Peyer's patch (tissue), 4 donors: Measurements from ENCODE around the gene FAM32A. TPM values are rescaled to one million over a fixed set of nuclear protein-coding genes. Genes with fewer than 3 reads are reported as not detected.

ENCODE experiments used
- DNase-seq, 3 donors: peaks; one replicate each; pipeline ENCODE4 v3.0.0-alpha.2; 2017 to 2019
- H3K27ac ChIP-seq, 4 donors: fragments of 200-600 bp; sonication (generic); one replicate each; pipeline ENCODE4 v1.5.1; 2016 to 2019
- H3K27me3 ChIP-seq, 2 donors: fragments of 200-600 bp; sonication (generic); one replicate each; pipeline ENCODE4 v1.5.1; 2019
- H3K36me3 ChIP-seq, 3 donors: fragments of 200-600 bp; sonication (generic); one replicate each; pipeline ENCODE4 v1.5.1; 2016 to 2019
- H3K4me1 ChIP-seq, 4 donors: fragments of 200-600 bp; sonication (generic); one replicate each; pipeline ENCODE4 v1.5.1; 2016 to 2019
- H3K4me3 ChIP-seq, 4 donors: fragments of 200-600 bp; sonication (generic); 1 replicate in 3 of 4; 2 replicates in 1 of 4; pipeline ENCODE4 v1.5.1; 2016 to 2019; ENCODE audit warnings: mild to moderate bottlenecking in 1 of 4
- H3K9me3 ChIP-seq, 4 donors: fragments of 200-600 bp; sonication (generic); one replicate each; pipeline ENCODE4 v1.5.1; 2016 to 2019; ENCODE audit warnings: mild to moderate bottlenecking in 1 of 4
- POLR2A ChIP-seq, 2 donors: fragments of 450-650 bp; IDR thresholded peaks; one replicate each; pipeline ENCODE4 v1.5.1; 2017; ENCODE audit warnings: antibody characterized with exemption in 2 of 2, mild to moderate bottlenecking in 2 of 2, moderate library complexity in 2 of 2
- total RNA-seq, 4 donors: library from RNA; depleted of rRNA; stranded (reverse); fragments of >200 nt; gene quantifications; one replicate each; pipeline ENCODE4 v1.1.0, GENCODE V29; 2016
- TF ChIP-seq, protein P1 (sequence below), 6 experiments: fragments of 450-650 bp in 4 of 6; fragments of 200-600 bp in 2 of 6; sonication (generic) in 1 of 6; IDR thresholded peaks; one replicate each; pipeline ENCODE4 v1.5.1; 2017 to 2019; ENCODE audit warnings: antibody characterized with exemption in 6 of 6, mild to moderate bottlenecking in 3 of 6, moderate library complexity in 1 of 6

Gene FAM32A
- total RNA-seq, 4 donors from 2014 or later, result 88.0 to 116 (median 102) TPM

DNA sequence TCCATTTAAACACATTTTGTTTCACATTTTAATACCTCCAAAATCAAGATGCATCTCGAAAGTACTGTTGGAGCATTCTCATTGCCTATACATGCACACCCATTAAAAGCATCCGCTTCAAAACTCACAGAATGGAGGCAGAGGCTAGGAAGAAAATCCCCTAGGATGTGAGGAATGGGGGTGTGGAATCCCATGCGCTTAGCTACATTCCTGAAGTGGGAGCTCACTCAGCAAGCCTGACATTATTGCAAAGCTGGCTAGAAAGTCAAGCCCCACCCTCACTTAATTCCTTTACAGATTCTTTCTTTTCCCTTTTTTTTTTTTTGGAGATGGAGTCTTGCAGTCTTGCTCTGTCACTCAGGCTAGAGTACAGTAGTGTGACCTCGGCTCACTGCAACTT, 4.6 kb upstream of the FAM32A start:
- Histone ChIP-seq H3K9me3 (peaks cover 0 to under 1% (median 0%) of the 10 kb centered on the region in 4 donors), H3K4me1 (peaks cover 0 to 3% (median 0%) of the 10 kb centered on the region in 4 donors), H3K27ac (no peak overlapping the region), H3K4me3 (no peak overlapping the region), H3K27me3 (no peaks in the 10 kb centered on the region), H3K36me3 (no peaks in the 10 kb centered on the region)
- DNase-seq, result no peak
- no peak for TF ChIP-seq POLR2A (IDR thresholded peaks at IDR 0.05)

DNA sequence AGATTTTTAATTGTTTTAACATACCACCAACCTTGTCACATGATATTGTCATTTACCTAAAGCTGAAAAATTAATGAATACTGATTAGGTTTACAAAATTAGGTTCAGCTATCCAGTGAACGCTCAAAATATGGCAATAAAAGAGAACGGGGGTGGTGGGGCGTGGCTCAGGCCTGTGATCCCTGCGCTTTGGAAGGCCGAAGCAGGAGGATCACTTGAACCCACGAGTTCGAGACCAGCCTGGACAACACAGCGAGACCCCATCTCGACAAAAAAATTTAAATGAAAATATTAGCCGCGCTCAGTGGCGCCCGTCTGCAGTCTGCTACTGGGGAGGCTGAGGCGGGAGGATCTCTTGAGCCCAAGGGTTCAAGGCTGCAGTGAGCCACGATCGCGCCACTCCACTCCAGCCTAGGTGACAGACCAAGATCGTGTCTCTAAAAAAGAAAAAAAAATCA, 516 bp upstream of the FAM32A start:
- TF ChIP-seq POLR2A (IDR thresholded peaks at IDR 0.05), result no peak
- H3K4me1 ChIP-seq, result peaks cover 0 to 27% (median 3%) of the 10 kb centered on the region in 4 donors
- peak overlapping the region; percentile 31 to 87 (median 80) for H3K27ac ChIP-seq
- no peaks in the 10 kb centered on the region for H3K9me3 ChIP-seq
- peak overlapping the region; percentile 56 to 93 (median 88) for H3K4me3 ChIP-seq
- H3K27me3 ChIP-seq, result no peaks in the 10 kb centered on the region
- peaks cover 0 to 27% (median 0%) of the 10 kb centered on the region in 3 donors for H3K36me3 ChIP-seq
- DNase-seq, result no peak

DNA sequence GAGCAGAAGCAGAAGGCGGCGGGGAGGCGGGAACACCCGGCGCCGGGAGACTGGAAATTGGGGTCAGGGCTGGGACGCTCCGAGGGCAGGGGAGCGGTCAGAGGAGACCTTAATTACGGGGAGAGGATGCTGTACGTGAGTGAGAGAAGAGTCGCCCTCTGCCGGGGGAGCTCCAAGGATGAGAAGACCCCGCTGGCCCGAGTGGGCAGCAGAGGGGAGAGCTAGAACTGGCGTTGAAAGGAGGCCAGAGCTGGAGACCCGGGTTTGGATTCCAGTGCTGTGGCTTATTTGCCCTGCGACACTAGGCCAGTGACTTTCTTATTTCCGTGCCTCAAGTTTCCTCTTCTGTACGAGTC, 536 bp downstream of the FAM32A start:
- H3K4me1 ChIP-seq, result peaks cover 0 to 27% (median 3%) of the 10 kb centered on the region in 4 donors

DNA sequence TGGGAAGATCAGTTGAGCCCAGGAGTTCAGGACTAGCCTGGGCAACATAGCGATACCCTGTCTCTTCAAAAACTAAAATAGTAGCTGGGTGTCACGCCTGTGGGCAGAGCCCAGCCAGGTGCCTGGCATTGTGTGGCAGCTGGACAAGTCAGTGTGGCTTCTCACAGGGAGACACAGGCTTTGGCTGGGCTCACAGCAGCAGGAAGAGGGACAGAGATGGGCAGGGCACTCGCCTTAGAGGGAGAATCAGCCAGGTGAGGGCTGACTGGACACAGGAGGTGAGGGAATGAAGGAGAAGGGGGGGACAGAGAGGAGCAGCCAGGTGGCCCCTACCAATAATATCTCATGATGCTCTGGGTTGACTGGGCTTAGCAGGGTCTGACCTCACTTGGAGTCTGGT, 3.3 kb downstream of the FAM32A start:
- TF ChIP-seq POLR2A (IDR thresholded peaks at IDR 0.05), result no peak
- TF ChIP-seq, protein P1, sequence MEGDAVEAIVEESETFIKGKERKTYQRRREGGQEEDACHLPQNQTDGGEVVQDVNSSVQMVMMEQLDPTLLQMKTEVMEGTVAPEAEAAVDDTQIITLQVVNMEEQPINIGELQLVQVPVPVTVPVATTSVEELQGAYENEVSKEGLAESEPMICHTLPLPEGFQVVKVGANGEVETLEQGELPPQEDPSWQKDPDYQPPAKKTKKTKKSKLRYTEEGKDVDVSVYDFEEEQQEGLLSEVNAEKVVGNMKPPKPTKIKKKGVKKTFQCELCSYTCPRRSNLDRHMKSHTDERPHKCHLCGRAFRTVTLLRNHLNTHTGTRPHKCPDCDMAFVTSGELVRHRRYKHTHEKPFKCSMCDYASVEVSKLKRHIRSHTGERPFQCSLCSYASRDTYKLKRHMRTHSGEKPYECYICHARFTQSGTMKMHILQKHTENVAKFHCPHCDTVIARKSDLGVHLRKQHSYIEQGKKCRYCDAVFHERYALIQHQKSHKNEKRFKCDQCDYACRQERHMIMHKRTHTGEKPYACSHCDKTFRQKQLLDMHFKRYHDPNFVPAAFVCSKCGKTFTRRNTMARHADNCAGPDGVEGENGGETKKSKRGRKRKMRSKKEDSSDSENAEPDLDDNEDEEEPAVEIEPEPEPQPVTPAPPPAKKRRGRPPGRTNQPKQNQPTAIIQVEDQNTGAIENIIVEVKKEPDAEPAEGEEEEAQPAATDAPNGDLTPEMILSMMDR (IDR thresholded peaks at IDR 0.05), result no peak
- no peak overlapping the region for H3K27ac ChIP-seq
- H3K27me3 ChIP-seq, result no peaks in the 10 kb centered on the region
- peaks cover 0 to 65% (median 6%) of the 10 kb centered on the region in 3 donors for H3K36me3 ChIP-seq
- H3K9me3 ChIP-seq, result no peaks in the 10 kb centered on the region
- DNase-seq, result no peak
- peaks cover 0 to 27% (median 3%) of the 10 kb centered on the region in 4 donors for H3K4me1 ChIP-seq
- no peak overlapping the region for H3K4me3 ChIP-seq

More for the DNA sequence above, 536 bp downstream of the FAM32A start:
- H3K36me3 ChIP-seq, result peaks cover 0 to 38% (median under 1%) of the 10 kb centered on the region in 3 donors
- DNase-seq, result peak; percentile 64 to 76 (median 67)
- H3K4me3 ChIP-seq, result peak overlapping the region; percentile 56 to 93 (median 88)
- TF ChIP-seq, protein P1 (IDR thresholded peaks at IDR 0.05), result peak in 4 of 6 experiments; percentile 18 to 33 (median 25)
- TF ChIP-seq POLR2A (IDR thresholded peaks at IDR 0.05), result no peak
- no peaks in the 10 kb centered on the region for H3K9me3 ChIP-seq
- peak overlapping the region; percentile 75 to 87 (median 82) for H3K27ac ChIP-seq
- H3K27me3 ChIP-seq, result no peaks in the 10 kb centered on the region

DNA sequence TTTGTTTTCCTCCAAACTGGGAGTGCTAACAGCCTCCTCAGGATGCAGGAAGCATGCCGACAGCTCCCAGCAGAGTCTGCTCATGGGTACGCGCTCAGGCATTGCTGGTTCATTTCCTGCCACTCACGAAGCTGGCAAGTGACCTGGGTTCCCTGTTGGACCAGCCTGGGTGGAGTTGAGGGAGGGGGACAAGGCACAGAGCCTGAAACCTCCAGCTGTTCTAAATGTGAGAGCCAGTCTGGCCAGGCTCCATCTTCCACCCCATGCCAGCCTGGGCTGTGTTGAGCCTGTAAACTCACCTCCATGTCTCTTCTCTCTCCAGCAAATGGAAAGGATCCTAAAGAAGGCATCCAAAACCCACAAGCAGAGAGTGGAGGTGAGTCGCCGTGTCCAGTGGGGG, 5.0 kb downstream of the FAM32A start:
- no peak for DNase-seq
- peaks cover 0 to 66% (median 6%) of the 10 kb centered on the region in 3 donors for H3K36me3 ChIP-seq
- no peaks in the 10 kb centered on the region for H3K27me3 ChIP-seq
- H3K9me3 ChIP-seq, result no peaks in the 10 kb centered on the region
- H3K4me1 ChIP-seq, result peaks cover 0 to 24% (median 3%) of the 10 kb centered on the region in 4 donors
- TF ChIP-seq, protein P1 (IDR thresholded peaks at IDR 0.05), result no peak
- TF ChIP-seq POLR2A (IDR thresholded peaks at IDR 0.05), result no peak
- H3K4me3 ChIP-seq, result no peak overlapping the region
- H3K27ac ChIP-seq, result no peak overlapping the region

DNA sequence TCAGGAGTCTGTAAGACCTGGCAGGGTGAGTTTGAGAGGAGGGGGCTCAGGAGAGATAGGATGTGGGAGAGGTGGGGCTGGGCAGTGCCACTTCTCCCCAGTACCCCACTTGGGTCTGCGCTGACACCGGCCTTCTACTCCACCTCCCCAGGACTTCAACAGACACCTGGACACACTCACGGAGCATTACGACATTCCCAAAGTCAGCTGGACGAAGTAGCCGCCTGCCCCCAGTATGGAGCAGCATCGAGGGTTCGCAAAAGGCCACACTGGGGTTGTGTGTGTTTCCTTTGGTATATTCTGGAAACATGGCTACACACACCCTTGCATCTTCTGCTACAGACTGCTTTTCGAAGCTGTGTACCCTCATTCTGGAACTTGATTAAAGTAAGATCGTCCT, 5.5 kb downstream of the FAM32A start:
- Histone ChIP-seq H3K4me1 (peaks cover 0 to 24% (median 3%) of the 10 kb centered on the region in 4 donors), H3K36me3 (peaks cover 0 to 66% (median 6%) of the 10 kb centered on the region in 3 donors), H3K4me3 (no peak overlapping the region), H3K27ac (no peak overlapping the region), H3K9me3 (no peaks in the 10 kb centered on the region), H3K27me3 (no peaks in the 10 kb centered on the region)
- TF ChIP-seq POLR2A (IDR thresholded peaks at IDR 0.05), result no peak
- TF ChIP-seq, protein P1 (IDR thresholded peaks at IDR 0.05), result no peak
- no peak for DNase-seq
